MM.1S (cell line): ENCODE data around the gene MAEA.
"Not testable (repeated sequence)": the region's sequence is repeated elsewhere in the genome, so short reads cannot be mapped to it uniquely, and the experiment has no call there.

Source experiments
- DNase-seq: peaks from one replicate; pipeline ENCODE4 v3.0.0-alpha.2; 2015
- H2AFZ ChIP-seq: fragments of 300-600 bp; sonication (generic); 2 replicates; pipeline ENCODE4 v1.6.0; 2016; ENCODE audit warnings: antibody characterized with exemption, low read length
- H3F3A ChIP-seq: fragments of 300-600 bp; sonication (generic); 2 replicates; pipeline ENCODE4 v1.6.1; 2016; ENCODE audit warnings: mild to moderate bottlenecking, antibody characterized with exemption, low read length, moderate library complexity, mixed read lengths; ENCODE audit not compliant: insufficient read depth
- H3K27ac ChIP-seq: fragments of 300-600 bp; sonication (generic); 2 replicates; pipeline ENCODE4 v1.5.1; 2016; ENCODE audit warnings: mild to moderate bottlenecking, low read length
- H3K27me3 ChIP-seq: fragments of 300-600 bp; sonication (generic); replicated peaks from 2 replicates; pipeline ENCODE4 v1.6.0; 2016; ENCODE audit warnings: low read length; ENCODE audit not compliant: insufficient read depth
- H3K36me3 ChIP-seq: fragments of 300-600 bp; sonication (generic); replicated peaks from 2 replicates; pipeline ENCODE4 v1.6.1; 2016; ENCODE audit warnings: mild to moderate bottlenecking, low read length, mixed read lengths; ENCODE audit not compliant: insufficient read depth
- H3K4me1 ChIP-seq: fragments of 300-600 bp; sonication (generic); 2 replicates; pipeline ENCODE4 v1.6.1; 2016; ENCODE audit warnings: low read length, mixed read lengths
- H3K4me2 ChIP-seq: fragments of 300-600 bp; sonication (generic); 2 replicates; pipeline ENCODE4 v1.6.0; 2016; ENCODE audit warnings: low read depth, low read length
- H3K4me3 ChIP-seq: fragments of 300-600 bp; sonication (generic); 2 replicates; pipeline ENCODE4 v1.5.1; 2016; ENCODE audit warnings: low read length, mixed read lengths
- H3K79me2 ChIP-seq: fragments of 300-600 bp; sonication (generic); 2 replicates; pipeline ENCODE4 v1.6.1; 2016; ENCODE audit warnings: mixed run types, low read length, mixed read lengths
- H3K9ac ChIP-seq: fragments of 300-600 bp; sonication (generic); 2 replicates; pipeline ENCODE4 v1.6.1; 2016; ENCODE audit warnings: low read length, mixed read lengths
- H3K9me2 ChIP-seq: fragments of 300-600 bp; sonication (generic); replicated peaks from 2 replicates; pipeline ENCODE4 v1.6.1; 2016; ENCODE audit warnings: mild to moderate bottlenecking, low read length, mixed read lengths; ENCODE audit not compliant: insufficient read depth
- H3K9me3 ChIP-seq: fragments of 300-600 bp; sonication (generic); replicated peaks from 2 replicates; pipeline ENCODE4 v1.6.1; 2016; ENCODE audit warnings: mild to moderate bottlenecking, low read length, mixed read lengths; ENCODE audit not compliant: insufficient read depth
- H4K20me1 ChIP-seq: fragments of 300-600 bp; sonication (generic); 2 replicates; pipeline ENCODE4 v1.6.1; 2016; ENCODE audit warnings: mild to moderate bottlenecking, low read length, moderate library complexity, mixed read lengths; ENCODE audit not compliant: insufficient read depth
- CTCF ChIP-seq: fragments of 300-600 bp; sonication (generic); IDR thresholded peaks from 2 replicates; pipeline ENCODE4 v1.5.1; 2016; ENCODE audit warnings: antibody characterized with exemption, low read length, mixed read lengths
- EZH2 ChIP-seq: fragments of 300-600 bp; sonication (generic); optimal IDR thresholded peaks from 2 replicates; pipeline ENCODE3; 2017; ENCODE audit warnings: low read depth, mild to moderate bottlenecking, antibody characterized with exemption, low read length, mixed read lengths
- EZH2phosphoT487 ChIP-seq: fragments of 300-600 bp; sonication (generic); IDR thresholded peaks from 2 replicates; pipeline ENCODE4 v1.6.1; 2018; ENCODE audit warnings: antibody characterized with exemption, low read length

MAEA gene

GRCh38 chr4:1323280-1323634, 33.6 kb downstream of the MAEA start:
- Histone ChIP-seq H3K9me2 (no peaks in the 10 kb centered on the region), H3K4me1 (no peaks in the 10 kb centered on the region), H3K27me3 (no peaks in the 10 kb centered on the region), H4K20me1 (no peaks in the 10 kb centered on the region), H3K9me3 (no peaks in the 10 kb centered on the region), H2AFZ (no peak overlapping the region), H3F3A (no peaks in the 10 kb centered on the region), H3K4me3 (no peak overlapping the region), H3K79me2 (peaks cover 8% of the 10 kb centered on the region; the same call in 1 of the 2 replicates), H3K9ac (no peak overlapping the region), H3K27ac (no peak overlapping the region), H3K4me2 (no peak overlapping the region), H3K36me3 (peaks cover 3% of the 10 kb centered on the region; the same call in 1 of the 2 replicates)
- no peak for TF ChIP-seq EZH2phosphoT487
- no peak for TF ChIP-seq CTCF
- no peak for TF ChIP-seq EZH2
- DNase-seq, result no peak

- H3K36me3 ChIP-seq, result peaks cover 3% of the 10 kb centered on the region; the same call in 1 of the 2 replicates
- no peak overlapping the region for H3K27ac ChIP-seq
- no peaks in the 10 kb centered on the region for H3K27me3 ChIP-seq
- no peak overlapping the region for H3K9ac ChIP-seq
- H3K79me2 ChIP-seq, result peaks cover 9% of the 10 kb centered on the region; the same call in 1 of the 2 replicates
- H2AFZ ChIP-seq, result no peak overlapping the region
- no peaks in the 10 kb centered on the region for H3K9me2 ChIP-seq
- no peaks in the 10 kb centered on the region for H4K20me1 ChIP-seq
- DNase-seq, result no peak
- H3K4me3 ChIP-seq, result no peak overlapping the region
- H3K9me3 ChIP-seq, result no peaks in the 10 kb centered on the region
- H3K4me1 ChIP-seq, result no peaks in the 10 kb centered on the region
- TF ChIP-seq CTCF, result no peak
- no peak for TF ChIP-seq EZH2
- TF ChIP-seq EZH2phosphoT487, result no peak
- no peak overlapping the region for H3K4me2 ChIP-seq
- H3F3A ChIP-seq, result no peaks in the 10 kb centered on the region
These were observed 34.1 kb downstream of the MAEA start for GRCh38 chr4:1323635-1324442.

- DNase-seq, H3F3A ChIP-seq, H4K20me1 ChIP-seq: not testable (repeated sequence)
These were observed 34.9 kb downstream of the MAEA start for GRCh38 chr4:1324443-1325175.

GRCh38 chr4:1325176-1325480, 35.4 kb downstream of the MAEA start:
- no peaks in the 10 kb centered on the region for H3F3A ChIP-seq

More at GRCh38 chr4:1324443-1325175, 34.9 kb downstream of the MAEA start:
- not testable (repeated sequence) for H3K79me2 ChIP-seq, H2AFZ ChIP-seq, H3K4me3 ChIP-seq, H3K27ac ChIP-seq, H3K9me3 ChIP-seq, H3K9me2 ChIP-seq, H3K9ac ChIP-seq, H3K4me2 ChIP-seq, H3K27me3 ChIP-seq, H3K4me1 ChIP-seq, H3K36me3 ChIP-seq

More at GRCh38 chr4:1325176-1325480, 35.4 kb downstream of the MAEA start:
- H3K9me2 ChIP-seq, result no peaks in the 10 kb centered on the region
- H3K27me3 ChIP-seq, result no peaks in the 10 kb centered on the region
- H3K4me2 ChIP-seq, result no peak overlapping the region
- H3K27ac ChIP-seq, result no peak overlapping the region
- TF ChIP-seq EZH2phosphoT487, result no peak
- TF ChIP-seq EZH2, result no peak
- no peak for TF ChIP-seq CTCF
- H3K79me2 ChIP-seq, result peaks cover 9% of the 10 kb centered on the region; the same call in 1 of the 2 replicates
- H3K36me3 ChIP-seq, result peaks cover 3% of the 10 kb centered on the region; the same call in 1 of the 2 replicates
- DNase-seq, result no peak
- no peaks in the 10 kb centered on the region for H4K20me1 ChIP-seq
- H3K9me3 ChIP-seq, result no peaks in the 10 kb centered on the region
- H3K9ac ChIP-seq, result no peak overlapping the region
- H3K4me1 ChIP-seq, result no peaks in the 10 kb centered on the region
- no peak overlapping the region for H3K4me3 ChIP-seq
- no peak overlapping the region for H2AFZ ChIP-seq
